Central memory CD4-positive, alpha-beta T cell (primary cell): ENCODE results near the gene CRYBG3.

Source experiments
- DNase-seq: peaks from one replicate; pipeline ENCODE4 v3.0.0; 2022

The CRYBG3 gene

DNA sequence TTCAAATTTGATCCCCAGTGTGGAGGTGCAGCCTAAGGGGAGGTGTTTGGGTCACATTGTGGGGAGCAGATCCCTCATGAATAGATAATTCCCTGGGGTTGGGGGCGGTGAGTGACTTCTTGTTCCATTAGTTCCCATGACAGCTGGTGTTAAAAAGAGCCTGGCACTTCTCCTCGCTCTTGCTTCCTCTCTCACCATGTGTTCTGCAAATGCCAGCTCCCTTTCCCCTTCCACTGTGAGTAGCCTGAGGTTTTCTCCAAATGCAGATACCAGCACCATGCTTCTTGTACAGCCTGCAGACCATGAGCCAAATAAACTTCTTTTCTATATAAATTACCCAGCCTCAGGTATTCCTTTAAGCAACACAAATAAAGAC is 127.3 kb downstream of the CRYBG3 start:
- DNase-seq: no peak

DNA sequence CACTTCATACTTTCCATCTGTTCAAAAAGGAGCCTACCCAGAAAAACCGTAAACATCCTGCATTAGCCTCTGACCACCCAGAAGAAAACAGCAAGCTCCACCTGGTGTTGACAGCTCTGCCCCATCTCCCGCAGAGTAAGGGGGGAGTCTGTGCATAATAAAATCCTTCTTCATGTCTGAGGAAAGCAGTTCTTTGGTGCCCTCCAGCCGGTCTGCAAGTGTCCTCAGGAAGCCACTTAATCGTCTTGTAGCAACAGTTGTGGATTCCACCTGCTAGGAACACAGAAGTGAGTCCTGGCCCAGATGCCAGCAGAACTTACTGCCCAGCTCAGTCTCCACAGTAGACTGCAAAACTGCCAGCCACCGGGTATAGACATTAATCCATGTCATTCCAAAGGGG is 127.9 kb downstream of the CRYBG3 start:
- DNase-seq: no peak

DNA sequence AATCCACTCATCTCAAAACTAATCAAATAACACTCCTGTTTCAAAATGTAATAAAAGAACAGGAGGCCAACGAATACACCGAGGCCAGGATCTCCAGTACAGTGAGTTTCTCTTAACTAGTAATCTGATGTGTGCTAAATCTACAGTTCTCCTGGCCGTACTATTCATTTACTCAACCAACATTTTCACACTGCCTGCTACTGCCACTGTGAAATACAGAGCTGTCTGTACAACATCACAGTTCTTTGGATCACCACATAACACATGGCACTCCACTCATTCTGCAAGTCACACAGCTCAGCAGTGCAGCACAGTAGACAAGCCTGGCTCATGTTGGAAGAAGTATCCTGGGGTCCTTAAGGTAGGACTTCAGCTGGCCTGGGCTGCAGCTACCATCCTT is 128.5 kb downstream of the CRYBG3 start:
- no peak for DNase-seq

DNA sequence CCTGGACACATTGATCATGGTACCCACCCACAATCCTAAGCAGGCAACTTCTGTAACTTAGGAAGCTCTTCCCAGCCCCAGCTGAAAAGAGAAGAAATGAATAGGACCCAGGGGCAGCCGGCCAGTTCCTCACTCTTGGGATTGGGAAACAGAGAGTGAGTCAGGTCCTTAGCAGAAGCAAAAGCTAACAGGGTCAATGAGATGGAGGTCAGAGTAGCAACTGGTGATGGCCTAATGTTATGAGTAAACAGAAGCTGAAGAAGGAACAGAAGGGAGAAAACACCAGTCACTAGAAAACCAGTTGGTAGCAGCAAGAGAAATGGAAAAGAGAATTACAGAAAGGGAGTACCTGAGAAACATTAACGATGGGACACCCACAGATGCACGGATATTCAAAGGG is 130.5 kb downstream of the CRYBG3 start:
- DNase-seq: no peak

DNA sequence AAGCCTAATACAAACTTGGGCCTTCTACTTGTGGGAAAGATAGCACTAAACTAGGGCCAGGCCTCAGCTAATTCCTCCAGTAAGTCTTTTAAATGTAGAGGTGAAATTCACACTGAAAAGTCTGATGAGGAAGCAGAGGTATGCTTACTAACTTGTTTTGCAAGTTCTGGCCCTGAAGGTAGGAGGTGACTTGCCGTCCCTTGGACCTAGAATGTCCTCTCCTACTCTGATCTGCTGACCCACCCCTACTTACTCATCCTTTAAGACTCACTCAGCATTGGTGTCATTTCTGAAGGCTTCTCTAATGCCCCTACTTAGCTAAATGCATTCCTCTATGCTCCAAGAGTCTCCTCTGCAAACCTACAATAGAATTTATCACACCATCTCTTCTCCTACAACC is 131.1 kb downstream of the CRYBG3 start:
- DNase-seq: no peak

DNA sequence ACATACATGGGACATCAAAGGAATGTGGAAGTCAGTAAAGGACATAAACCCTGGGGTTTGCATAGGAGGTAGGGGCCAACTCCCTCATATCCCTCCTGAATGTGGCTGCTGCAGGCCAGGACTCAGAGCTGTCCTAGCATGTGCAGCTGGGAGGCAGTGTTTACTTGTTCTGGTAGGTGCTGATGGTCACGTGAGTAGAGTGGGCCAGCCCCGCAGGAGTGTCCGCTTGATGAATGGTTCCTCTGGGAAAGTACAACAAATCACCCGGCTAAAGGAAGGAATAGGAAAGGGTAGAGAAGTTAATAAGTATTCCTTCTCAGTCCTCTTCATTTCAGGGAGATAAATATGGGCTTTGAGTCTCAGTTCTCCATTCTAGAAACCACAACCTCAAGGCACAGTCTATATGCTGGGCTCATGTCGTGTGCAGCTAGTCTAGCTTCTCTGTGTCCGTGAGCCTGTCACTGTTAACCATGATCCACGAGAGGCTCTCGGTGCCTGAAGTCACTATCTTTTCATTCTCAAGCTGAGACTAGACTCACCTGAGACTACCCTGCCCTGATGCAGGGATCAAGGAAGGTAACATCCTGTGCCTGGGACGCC is 132.5 kb downstream of the CRYBG3 start:
- DNase-seq: no peak

DNA sequence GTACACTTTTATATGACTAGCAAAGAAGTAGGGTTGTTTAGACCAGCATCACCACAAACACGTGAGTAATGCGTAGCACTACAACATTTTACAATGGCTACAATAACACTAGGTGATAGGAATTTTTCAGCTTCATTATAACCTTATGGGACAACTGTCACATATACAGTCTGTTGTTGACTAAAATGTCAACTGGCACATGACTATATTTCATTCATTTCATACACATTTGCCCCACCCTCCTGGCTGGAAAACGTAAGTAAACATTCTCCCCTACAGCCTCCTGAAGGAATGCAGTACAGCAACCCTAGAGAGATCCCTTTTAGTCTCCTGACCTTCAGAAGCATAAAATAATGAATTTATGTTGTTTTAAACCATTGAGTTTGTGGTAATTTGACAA is 134.2 kb downstream of the CRYBG3 start:
- DNase-seq: no peak

DNA sequence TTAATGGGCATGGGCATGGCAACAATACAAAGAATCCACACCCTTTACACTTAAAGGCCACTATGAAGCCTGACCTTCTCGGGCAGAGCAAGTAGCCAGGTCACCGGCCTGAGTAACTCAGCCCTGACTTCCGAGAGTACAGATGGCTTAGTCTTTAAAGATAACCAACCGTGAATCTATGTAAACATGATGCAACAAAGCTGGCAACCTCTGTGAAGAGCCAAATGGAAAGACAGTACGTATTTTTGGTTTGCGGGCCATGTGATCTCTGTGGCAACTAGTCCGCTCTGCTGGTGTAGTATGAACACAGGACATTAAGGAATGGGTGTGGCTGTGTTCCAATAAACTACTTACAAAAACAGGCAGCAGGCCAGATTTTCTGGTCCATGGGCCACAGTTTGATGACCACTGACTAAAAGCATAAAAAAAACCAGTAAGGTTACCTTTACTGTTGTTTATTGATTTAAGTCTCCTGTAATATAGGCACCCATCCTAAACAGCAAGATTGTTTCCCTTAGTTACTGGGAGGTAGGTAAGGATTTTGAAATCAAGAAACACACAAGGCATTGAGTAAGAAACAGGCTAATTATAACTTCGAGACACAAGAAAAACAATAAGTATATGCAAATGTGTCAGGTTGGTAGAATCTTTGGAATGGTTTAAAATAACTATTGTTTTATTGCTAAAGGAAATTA is 136.0 kb downstream of the CRYBG3 start:
- DNase-seq: no peak

DNA sequence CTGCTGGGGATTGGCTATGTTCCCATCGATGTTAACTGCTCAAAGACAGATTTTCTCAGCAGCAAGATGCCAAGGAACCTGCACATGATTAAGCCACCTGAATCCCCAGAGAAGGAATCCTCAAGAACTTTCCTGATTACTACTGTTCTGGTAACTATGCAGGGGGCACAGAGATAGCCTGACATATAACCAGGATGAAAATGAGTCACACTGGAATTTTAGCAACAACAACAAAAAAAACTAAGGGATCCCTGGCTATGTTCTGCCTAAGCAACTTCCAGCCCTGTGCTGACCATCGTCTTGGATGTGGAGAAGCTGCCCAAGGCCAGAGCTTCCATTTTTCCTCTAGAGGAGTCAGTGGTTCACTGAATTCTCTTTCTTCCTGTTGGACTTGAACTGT is 136.6 kb downstream of the CRYBG3 start:
- DNase-seq: no peak

DNA sequence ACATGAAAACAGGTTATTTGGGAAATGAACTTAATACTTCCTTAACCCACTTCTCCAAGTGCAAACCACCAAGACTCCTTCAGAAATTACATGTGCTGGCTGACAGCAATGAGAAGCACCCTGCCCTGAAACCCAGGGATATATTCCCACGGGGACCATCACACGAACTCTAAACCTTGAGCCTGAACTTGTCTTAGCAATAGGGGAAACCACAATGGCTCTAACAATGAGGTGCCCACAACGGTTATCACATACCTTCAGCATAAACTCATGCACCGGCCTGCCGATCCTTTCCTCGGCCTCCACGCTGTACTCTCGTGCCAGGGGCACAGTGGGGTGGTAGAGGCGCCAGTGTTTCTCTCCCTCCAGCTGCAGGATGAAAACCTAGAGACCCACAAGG is 137.0 kb downstream of the CRYBG3 start:
- no peak for DNase-seq

DNA sequence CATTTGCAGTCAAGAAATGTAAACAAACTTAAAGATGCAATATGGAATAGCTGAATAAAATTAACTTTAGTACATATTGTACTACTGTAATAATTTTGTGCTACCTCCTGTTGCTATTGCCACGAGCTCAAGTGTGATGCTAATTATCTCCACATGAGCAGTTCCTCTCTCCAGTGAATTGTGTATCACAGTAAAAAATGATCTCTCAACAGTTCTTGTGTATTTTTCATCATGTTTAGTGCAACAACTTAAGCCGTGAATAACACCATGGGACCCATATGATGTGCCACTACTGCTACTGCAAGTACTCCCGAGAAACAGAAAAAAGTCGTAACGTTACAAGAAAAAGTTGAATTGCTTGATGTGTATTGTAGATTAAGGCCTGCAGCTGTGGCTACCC is 138.1 kb downstream of the CRYBG3 start:
- no peak for DNase-seq

DNA sequence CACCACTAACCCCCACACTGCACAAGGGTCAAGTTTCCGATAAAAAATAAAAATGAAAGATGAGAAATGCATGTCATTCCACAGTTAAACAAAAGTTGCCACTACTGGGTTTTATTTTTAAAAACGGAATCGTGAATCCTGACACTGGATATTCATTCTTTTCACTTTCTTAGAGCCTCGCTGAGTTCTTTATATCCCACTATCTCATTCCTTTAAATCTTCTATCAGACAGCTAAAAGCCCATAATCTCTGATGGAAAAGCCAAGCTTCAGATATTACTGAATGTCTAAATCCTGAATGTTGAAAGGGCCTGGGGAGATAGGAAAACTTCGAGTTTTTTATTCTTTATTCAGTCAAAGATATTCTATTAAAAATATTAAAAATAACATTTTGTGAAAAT is 138.7 kb downstream of the CRYBG3 start:
- DNase-seq: no peak

DNA sequence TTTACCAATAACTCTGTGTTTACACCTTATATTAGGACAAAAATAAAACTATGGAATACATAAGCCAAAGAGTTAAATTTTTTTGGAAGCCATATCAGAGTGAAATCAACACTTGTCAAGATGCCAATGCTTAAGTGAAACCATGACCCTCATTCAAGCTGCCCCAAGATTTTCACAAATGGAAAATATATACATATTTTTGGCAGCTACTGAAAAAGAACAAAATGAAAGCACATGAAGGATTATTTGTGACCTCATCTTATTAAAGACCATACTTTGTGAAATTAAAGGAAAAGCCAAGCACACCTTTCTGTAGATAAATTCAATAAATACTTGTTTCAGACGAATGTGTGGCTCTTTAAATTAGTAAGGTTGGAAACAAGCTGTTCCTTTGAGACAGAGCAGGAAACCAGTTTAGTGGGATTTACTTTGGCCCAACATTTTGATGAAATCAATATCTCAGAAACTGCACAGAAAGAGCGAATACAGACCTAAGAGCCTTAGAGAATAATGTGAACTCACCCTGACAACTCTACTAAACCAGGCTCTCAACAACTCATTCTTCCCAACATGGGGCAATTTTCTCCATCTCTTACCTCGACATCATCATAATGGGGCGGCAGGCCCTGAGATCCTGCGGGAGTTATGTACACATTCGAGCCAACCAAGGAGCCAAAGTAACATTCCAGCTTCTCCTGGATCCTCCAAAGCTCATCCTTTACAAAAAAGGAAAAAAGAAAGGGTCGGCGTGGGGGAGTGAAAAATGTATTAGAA is 139.4 kb downstream of the CRYBG3 start:
- no peak for DNase-seq

DNA sequence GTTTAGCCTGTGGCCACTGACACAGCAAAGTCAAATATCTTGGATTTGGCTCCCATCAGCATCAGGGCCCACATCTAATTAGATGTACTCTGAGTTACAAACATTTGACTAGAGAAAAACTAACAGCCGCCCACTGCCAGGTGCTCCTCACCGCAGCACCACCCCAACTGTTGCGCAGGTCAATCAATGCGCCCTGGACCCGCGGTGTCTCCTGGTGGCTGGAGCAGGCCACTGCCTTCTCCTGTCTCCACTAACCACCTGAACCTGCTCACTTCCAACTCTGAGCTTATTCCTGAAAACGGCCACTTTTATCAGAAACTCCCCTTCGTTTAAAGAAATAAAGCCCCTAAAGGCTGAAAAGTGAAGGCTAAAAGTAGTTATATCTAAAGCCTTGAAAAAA is 146.2 kb downstream of the CRYBG3 start:
- no peak for DNase-seq

DNA sequence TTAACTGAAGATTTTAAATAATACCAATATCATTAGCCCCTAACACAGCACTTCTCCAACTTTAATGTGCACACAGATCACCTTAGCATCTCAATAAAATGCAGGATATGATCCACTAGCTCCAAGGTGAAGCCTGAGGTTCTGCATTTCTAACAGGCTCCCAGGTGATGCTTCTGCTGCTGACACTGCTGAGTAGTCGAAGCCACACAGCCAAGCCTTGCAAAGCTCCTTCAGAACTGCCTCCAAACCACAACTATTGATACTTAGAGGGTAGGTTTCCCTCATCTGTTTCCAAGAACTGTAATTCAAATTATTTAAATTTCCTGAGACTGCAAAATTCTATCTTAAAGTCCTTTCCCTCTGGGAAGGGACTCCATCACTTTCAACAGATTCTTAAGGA is 146.6 kb downstream of the CRYBG3 start:
- DNase-seq: no peak

DNA sequence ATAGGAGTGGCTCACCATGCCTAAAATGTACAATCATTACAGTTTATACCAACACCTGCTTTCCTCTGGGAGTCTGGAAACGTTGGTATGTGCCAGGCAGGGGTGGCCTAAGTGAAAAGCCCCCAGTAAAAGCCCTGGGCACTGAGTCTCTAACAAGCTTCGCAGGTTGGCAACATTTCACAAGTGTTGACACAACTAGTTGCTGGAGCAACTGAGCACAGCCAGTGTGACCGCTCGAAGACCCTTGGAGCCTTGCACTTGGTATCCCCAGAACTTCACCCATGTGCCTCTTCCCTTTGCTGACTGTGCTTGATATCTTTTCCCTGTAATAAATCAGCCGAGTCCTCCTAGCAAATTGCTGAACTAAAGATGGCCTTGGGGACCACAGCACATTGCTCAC is 147.7 kb downstream of the CRYBG3 start:
- no peak for DNase-seq

DNA sequence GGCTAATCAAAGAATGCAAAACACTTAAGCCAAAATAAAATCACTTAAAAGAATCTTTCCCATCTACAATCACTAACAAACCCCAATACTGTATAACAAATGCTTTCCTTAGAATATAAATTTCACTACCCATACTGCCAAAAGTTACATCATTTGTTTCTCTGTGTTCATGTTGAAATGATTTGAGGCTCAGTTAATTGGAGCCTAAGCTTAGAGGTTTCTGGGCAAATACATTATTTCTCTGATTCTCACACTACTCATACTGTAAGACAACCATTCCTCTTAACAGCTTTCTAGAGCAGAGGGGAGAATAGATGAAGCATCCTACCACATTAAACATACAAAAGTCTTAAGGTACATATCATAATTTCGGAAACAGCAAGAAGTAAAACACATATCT is 148.3 kb downstream of the CRYBG3 start:
- DNase-seq: no peak

DNA sequence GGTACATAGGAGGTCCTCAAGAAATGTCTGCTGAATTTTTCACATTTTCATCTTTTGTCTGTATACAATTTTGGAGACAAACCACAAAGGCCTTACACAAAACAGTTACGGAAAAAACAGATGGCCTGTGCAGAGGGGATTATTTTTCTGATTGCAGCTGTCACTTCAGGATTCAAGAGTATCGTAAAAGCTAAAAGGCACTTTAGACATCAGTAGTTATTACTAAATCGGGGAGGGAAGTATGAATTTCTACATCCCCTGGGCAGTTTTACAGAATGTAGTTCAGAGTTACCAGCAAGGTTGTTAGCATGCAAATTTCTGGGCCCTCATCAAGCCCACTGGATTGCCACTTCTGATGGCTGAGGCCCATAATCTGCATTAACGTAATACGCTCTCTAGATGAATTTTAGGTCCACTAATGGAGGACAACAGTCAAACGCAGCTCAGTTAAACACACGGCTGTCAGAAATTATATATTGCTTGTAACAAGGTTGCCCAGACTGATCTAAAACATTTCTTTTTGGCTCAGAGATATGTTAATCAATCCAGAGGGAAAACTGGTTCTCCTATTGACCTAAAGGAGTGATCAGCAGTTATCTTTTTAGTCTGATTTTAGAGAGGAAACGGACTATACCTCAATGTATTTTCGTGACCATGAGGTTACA is 149.3 kb downstream of the CRYBG3 start:
- DNase-seq: no peak

DNA sequence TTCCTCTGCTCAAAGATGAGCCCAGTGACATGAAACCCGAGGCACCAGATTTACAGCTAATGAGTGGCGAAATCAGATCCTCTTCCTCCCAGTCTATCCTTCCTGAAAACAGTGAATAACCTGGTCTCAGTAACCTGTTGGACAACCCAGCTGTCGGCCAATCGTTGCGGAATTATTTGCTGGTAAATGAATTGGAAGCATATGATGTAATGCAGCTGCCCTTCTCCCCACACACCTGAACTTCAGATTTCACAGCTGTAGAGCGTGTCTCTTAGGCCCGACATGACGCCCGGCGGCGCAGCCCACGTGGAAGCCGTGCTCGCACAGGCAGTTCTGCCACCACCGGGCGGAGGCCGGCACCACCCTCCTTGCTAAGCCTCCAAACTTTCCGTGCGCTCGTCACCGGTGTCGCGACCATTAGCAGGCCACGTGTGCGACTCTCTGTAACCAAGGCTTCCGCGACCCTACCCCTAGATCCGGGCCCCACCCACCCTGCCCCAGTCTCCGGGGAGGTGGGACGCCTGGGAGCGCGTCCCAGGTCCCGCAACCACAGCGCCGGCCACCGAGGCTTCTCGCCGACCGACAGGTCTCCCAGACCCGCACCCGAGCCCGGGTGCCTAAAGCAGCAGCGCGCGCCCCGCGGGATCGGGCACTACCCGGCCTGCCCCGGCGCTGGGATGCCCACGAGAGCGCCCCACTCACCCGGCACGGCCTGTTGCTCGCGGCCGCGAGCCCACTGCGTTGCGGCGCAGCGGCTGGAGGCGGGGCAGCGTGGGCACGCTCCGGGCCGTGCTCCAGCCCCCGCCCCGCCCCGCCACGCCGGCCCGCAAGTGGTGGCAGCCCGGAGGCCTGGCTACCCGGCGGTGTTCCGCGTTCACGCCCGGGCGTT is 150.1 kb downstream of the CRYBG3 start, which contains the start of gene RIOX2:
Gene RIOX2 (minus strand): TSS at position 753 of the 889 bp plus-strand sequence. CDS start 4,838 bp downstream, outside the sequence.
- DNase-seq: peak; percentile 75

DNA sequence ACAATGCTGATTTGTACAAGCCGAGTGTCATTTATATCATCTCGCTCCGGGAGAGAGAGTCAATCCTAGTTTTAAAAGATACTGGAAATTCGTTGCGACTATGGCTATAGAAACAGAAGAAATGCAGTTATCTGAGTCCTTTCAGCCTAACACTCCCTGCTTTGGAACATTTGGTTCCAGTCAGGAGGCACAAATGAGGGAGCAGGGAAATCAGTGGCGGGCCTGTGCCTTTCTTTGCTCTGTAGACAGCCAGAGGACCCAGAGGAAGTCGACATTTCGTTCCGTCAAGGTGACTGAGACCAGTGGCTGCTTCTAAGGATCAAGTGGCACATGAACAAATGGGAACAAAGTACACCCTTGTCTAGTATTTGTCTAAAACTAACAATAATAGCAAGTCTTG is 151.2 kb downstream of the CRYBG3 start:
- DNase-seq: no peak

DNA sequence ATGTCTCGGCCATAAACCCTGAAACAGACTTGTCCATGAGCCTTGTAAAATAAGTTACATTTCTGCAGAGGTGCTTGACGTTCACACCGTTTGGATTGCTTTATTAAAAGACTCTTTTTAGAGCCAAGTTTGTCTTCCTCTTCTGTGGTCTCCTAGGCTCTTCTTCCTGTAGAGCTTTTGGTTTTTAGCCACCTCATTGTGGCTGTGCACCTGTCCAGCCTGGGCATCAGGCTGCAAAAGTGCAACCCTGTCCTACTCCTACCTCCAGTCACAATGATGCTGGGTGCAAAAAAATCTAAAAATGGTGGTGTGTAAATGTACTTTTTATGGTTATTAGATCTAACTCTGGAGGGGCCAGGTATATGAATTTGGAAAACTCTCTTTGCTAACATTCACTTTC is 153.2 kb downstream of the CRYBG3 start:
- no peak for DNase-seq

DNA sequence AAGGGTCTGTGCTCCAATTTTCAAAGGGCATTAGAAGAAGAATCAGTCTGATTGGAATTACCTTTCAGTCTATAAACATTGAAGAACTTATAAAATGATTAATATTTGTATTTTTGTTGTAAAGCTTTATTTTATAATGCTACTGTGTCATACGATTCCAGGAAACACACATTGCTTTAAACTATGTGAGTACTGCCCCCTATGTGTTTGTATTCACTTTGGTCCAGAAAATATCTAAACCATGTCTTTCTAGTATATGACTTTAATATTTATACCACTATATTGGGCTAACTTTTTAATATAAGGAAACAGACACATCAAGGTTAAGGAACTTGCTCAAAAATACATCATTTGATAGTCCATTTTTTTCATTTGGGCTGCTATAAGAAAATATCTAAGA is 153.7 kb downstream of the CRYBG3 start:
- no peak for DNase-seq

DNA sequence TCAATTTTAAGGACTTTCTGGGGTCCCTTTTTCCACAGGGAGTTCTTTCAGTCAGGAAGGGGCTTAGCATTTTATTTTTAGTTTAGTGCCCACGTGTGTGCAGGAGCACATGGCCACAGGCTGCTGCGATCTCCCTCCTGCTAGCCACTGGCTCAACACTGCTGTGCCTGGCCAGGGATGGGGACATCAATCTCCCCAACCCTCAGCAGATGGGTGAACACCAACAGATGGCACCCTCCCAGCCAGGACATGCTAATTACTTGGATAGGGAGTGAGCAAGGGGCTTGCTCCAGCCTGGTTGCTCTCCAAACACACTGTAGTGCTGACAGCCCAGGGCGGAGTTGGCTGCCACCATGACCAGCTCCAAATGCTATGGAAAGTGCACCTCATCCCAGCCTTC is 157.8 kb downstream of the CRYBG3 start:
- no peak for DNase-seq
